Measurements from ENCODE around the gene RIOK1. TPM values are rescaled to one million over a fixed set of nuclear protein-coding genes. Genes with fewer than 3 reads are reported as not detected.

The RIOK1 gene
- total RNA-seq, 1 donor from 2014 or later = 12.6 TPM

DNA sequence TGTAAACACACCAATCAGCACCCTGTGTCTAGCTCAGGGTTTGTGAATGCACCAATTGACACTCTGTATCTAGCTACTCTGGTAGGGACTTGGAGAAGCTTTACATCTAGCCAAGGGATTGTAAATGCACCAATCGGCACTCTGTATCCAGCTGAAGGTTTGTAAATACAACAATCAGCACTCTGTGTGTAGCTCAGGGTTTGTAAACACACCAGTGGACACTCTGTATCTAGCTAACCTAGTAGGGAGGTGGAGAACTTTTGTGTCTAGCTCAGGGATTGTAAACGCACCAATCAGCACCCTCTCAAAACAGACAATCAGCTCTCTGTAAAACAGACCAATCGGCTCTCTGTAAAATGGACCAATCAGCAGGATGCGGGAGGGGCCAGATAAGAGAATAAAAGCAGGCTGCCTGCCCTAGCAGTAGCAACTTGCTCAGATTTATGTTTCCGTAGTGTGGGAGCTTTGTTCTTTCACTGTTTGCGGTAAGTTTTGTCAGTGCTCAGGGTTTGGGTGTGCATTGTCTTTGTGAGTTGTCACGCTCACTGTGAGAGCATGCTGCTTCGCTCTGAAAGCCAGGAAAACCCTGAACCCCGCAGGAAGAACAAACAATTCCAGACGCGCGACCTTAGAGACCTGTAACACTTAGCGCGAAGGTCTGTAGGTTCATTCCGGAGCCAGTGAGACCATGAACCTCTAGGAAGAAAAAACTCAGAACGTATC lies 37.0 kb downstream of the RIOK1 start:
- Mint-ChIP-seq H3K4me1 (ENCODE audit: unreplicated experiment) (no peaks in the 10 kb centered on the region), H3K4me3 (ENCODE audit: unreplicated experiment) (no peak overlapping the region), H3K27me3 (ENCODE audit: unreplicated experiment) (no peaks in the 10 kb centered on the region), H3K9me3 (ENCODE audit: unreplicated experiment) (no peaks in the 10 kb centered on the region), H3K36me3 (ENCODE audit: low read depth, unreplicated experiment) (no peaks in the 10 kb centered on the region), H3K27ac (ENCODE audit: unreplicated experiment) (no peak overlapping the region)
- TF ChIP-seq, protein P1, sequence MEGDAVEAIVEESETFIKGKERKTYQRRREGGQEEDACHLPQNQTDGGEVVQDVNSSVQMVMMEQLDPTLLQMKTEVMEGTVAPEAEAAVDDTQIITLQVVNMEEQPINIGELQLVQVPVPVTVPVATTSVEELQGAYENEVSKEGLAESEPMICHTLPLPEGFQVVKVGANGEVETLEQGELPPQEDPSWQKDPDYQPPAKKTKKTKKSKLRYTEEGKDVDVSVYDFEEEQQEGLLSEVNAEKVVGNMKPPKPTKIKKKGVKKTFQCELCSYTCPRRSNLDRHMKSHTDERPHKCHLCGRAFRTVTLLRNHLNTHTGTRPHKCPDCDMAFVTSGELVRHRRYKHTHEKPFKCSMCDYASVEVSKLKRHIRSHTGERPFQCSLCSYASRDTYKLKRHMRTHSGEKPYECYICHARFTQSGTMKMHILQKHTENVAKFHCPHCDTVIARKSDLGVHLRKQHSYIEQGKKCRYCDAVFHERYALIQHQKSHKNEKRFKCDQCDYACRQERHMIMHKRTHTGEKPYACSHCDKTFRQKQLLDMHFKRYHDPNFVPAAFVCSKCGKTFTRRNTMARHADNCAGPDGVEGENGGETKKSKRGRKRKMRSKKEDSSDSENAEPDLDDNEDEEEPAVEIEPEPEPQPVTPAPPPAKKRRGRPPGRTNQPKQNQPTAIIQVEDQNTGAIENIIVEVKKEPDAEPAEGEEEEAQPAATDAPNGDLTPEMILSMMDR (IDR thresholded peaks at IDR 0.05; ENCODE audit: unreplicated experiment) = no peak
- no peak for DNase-seq (ENCODE audit: low spot score)

DNA sequence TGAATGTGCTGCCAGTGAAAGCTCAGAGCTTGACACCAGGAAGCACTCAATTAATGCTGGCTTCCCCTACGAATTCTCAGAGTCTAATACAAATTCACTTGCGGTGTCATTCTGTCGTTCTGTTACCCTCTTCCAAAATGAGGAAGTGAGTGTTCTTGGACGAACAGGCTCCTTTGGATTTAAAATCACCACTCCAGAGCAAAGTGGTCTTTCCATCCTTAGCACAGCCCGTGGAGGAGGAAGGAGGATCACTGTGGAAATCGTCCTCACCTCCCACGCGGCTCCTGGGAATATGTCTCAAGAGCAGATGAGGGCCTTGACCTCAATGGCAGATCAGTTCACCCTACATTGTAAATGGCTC lies 41.7 kb downstream of the RIOK1 start:
- H3K4me1 Mint-ChIP-seq (ENCODE audit: unreplicated experiment) = peaks cover 3% of the 10 kb centered on the region
- H3K36me3 Mint-ChIP-seq (ENCODE audit: low read depth, unreplicated experiment) = no peaks in the 10 kb centered on the region
- no peak for DNase-seq (ENCODE audit: low spot score)
- H3K27ac Mint-ChIP-seq (ENCODE audit: unreplicated experiment) = no peak overlapping the region
- H3K9me3 Mint-ChIP-seq (ENCODE audit: unreplicated experiment) = no peaks in the 10 kb centered on the region
- no peak overlapping the region for H3K4me3 Mint-ChIP-seq (ENCODE audit: unreplicated experiment)
- H3K27me3 Mint-ChIP-seq (ENCODE audit: unreplicated experiment) = peaks cover 4% of the 10 kb centered on the region
- TF ChIP-seq, protein P1 (IDR thresholded peaks at IDR 0.05; ENCODE audit: unreplicated experiment) = no peak

DNA sequence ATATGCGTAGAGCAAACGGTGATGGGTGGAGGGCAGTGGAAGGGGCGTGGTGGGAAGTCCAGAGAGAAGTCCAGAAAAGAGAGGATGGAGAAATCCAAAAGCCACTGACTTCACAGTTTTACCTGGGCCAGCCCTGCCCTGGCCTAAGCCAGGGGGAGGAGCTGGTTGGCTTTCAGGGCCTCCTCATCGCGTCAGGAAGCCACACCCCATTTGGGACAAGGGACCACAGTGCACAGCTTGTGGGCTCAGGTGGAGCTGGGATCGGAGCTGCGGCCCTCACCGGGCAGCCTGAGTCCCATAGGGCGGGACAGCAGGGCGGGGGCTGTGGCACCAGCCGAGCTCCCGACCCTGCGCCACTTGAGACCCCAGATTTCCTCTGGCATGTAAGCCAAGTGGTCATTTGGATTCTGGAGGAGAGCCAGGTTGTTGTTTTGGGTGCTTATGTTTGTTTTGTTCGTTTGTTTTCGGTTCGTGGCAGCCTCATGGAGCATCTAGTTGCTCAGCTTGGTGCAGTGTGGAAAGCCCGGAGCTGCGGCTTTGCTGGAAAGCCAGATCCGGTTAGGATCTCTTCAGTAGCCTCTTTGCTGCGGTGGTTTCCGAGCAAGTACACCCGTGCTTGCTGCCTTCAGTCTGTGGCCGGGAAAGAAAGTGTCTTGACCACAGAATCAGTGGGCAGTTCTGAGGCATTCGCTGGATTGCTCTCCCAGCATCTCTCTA lies 42.2 kb downstream of the RIOK1 start:
- Mint-ChIP-seq H3K9me3 (ENCODE audit: unreplicated experiment) (no peaks in the 10 kb centered on the region), H3K36me3 (ENCODE audit: low read depth, unreplicated experiment) (no peaks in the 10 kb centered on the region), H3K4me1 (ENCODE audit: unreplicated experiment) (peaks cover 3% of the 10 kb centered on the region), H3K4me3 (ENCODE audit: unreplicated experiment) (no peak overlapping the region), H3K27me3 (ENCODE audit: unreplicated experiment) (peaks cover 4% of the 10 kb centered on the region), H3K27ac (ENCODE audit: unreplicated experiment) (no peak overlapping the region)
- DNase-seq (ENCODE audit: low spot score) = no peak
- TF ChIP-seq, protein P1 (IDR thresholded peaks at IDR 0.05; ENCODE audit: unreplicated experiment) = no peak

DNA sequence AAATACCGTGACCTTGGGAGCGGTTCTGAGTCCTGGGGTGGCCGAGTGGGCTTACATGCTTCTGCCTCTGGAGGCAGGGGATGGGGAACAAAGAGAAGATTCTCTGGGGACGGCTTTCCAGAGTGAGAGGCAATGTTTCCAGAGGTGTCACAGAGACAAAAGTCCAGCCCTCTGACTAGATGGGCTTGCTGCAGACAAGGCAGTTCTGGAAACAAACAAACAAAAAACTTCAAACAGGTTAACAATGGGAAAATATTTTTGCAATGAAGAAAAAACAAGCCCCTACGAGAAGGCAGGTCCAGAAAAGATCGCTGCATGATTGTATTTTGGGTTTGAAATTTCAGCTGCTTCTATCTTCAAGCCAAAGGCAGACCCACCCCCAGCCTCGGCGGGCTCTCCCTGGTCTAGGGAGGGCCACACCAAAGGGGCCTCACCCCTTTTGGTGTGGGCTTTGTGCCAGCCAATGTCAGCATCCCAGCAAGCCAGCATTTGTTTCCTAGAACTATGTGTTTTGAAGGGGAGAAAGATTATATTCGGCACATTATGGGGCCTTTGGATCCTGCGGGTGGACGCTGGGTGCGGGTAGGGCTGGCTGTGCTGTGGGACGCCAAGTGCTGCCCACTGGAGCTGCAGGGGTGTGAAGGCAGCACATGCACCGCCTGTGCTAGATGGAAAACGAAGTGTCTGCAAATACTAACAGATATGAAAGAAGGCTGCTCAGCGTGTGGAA lies 42.9 kb downstream of the RIOK1 start:
- Mint-ChIP-seq H3K36me3 (ENCODE audit: low read depth, unreplicated experiment) (no peaks in the 10 kb centered on the region), H3K27ac (ENCODE audit: unreplicated experiment) (no peak overlapping the region), H3K4me3 (ENCODE audit: unreplicated experiment) (no peak overlapping the region), H3K27me3 (ENCODE audit: unreplicated experiment) (peaks cover 4% of the 10 kb centered on the region), H3K9me3 (ENCODE audit: unreplicated experiment) (no peaks in the 10 kb centered on the region), H3K4me1 (ENCODE audit: unreplicated experiment) (peaks cover 3% of the 10 kb centered on the region)
- DNase-seq (ENCODE audit: low spot score) = no peak
- TF ChIP-seq, protein P1 (IDR thresholded peaks at IDR 0.05; ENCODE audit: unreplicated experiment) = no peak
